Upper lobe of left lung (tissue), 6 donors: Measurements from ENCODE around the gene ABCG8. TPM values are rescaled to one million over a fixed set of nuclear protein-coding genes. Genes with fewer than 3 reads are reported as not detected.
A peak's percentile ranks its signal among the peaks of the same experiment; 100 is the strongest.

Experiments
- ATAC-seq, 2 donors: fragments of 200-7000 bp; cut with Tn5 transposase; one replicate each; pipeline ENCODE4 v1.9.1; 2022; ENCODE audit warnings: mild to moderate bottlenecking in 2 of 2, moderate library complexity in 2 of 2; ENCODE audit not compliant: low FRiP score in 2 of 2
- DNase-seq, 2 donors: peaks; one replicate each; pipeline ENCODE4 v3.0.0-alpha.2; 2019 to 2020
- H3K27ac ChIP-seq, 4 donors: fragments of 200-600 bp; sonication (generic); one replicate each; pipeline ENCODE4 v1.5.1; 2016 to 2019
- H3K27me3 ChIP-seq, 4 donors: fragments of 200-600 bp; sonication (generic); one replicate each; pipeline ENCODE4 v1.5.1; 2017 to 2019
- H3K36me3 ChIP-seq, 4 donors: fragments of 200-600 bp; sonication (generic); one replicate each; pipeline ENCODE4 v1.5.1; 2016 to 2019
- H3K4me1 ChIP-seq, 4 donors: fragments of 200-600 bp; sonication (generic); one replicate each; pipeline ENCODE4 v1.5.1; 2018 to 2019
- H3K4me3 ChIP-seq, 4 donors: fragments of 200-600 bp; sonication (generic); one replicate each; pipeline ENCODE4 v1.5.1; 2017 to 2019; ENCODE audit warnings: mild to moderate bottlenecking in 2 of 4, moderate library complexity in 1 of 4
- H3K9me3 ChIP-seq, 4 donors: fragments of 200-600 bp; sonication (generic); one replicate each; pipeline ENCODE4 v1.5.1; 2018 to 2019
- CTCF ChIP-seq, 6 experiments: fragments of 450-650 bp in 4 of 6; fragments of 200-600 bp in 2 of 6; sonication (generic) in 2 of 6; IDR thresholded peaks; one replicate each; pipeline ENCODE4 v1.5.1; 2016 to 2019; ENCODE audit warnings: antibody characterized with exemption in 6 of 6
- EP300 ChIP-seq, 4 donors: sonication (generic); formaldehyde crosslinking; IDR thresholded peaks; one replicate each; pipeline ENCODE4 v1.5.1; 2017; ENCODE audit warnings: antibody characterized with exemption in 4 of 4, control low read depth in 2 of 4
- POLR2A ChIP-seq, 4 donors: fragments of 450-650 bp; IDR thresholded peaks; one replicate each; pipeline ENCODE4 v1.5.1; 2016 to 2017; ENCODE audit warnings: antibody characterized with exemption in 4 of 4, mild to moderate bottlenecking in 2 of 4
- POLR2AphosphoS5 ChIP-seq, 2 donors: sonication (generic); formaldehyde crosslinking; IDR thresholded peaks; one replicate each; pipeline ENCODE4 v1.5.1; 2017; ENCODE audit warnings: antibody characterized with exemption in 2 of 2
- WGBS, 2 donors: methylation state at CpG; one replicate each; pipeline ENCODE4 v1.1.5; 2017 to 2018; 5-methylcytosine and 5-hydroxymethylcytosine counted together
- total RNA-seq, 6 donors: library from RNA; depleted of rRNA in 4 of 6; stranded (reverse); fragments of >200 nt in 4 of 6; gene quantifications; one replicate each; pipeline versions ENCODE4 v1.1.0 to v1.2.1, GENCODE V29; 2016 to 2021
- donor health status: DM: no; HTN: no; CAD: no; lungs with moderate emphysema.
- donor health status: DM: no; HTN: yes; CAD: no; lungs with severe emphysema.

Gene ABCG8
- total RNA-seq, 6 donors from 2014 or later, result 0.10 to 0.20 TPM; not detected in 4

GRCh38 chr2:43812947-43813346 is 25.8 kb upstream of the ABCG8 start:
- Histone ChIP-seq H3K27me3 (no peaks in the 10 kb centered on the region), H3K36me3 (peaks cover 0 to 22% (median 4%) of the 10 kb centered on the region in 4 donors), H3K4me1 (no peaks in the 10 kb centered on the region), H3K27ac (no peak overlapping the region), H3K9me3 (no peaks in the 10 kb centered on the region), H3K4me3 (no peak overlapping the region)
- no peak for TF ChIP-seq CTCF (IDR thresholded peaks at IDR 0.05)
- TF ChIP-seq POLR2AphosphoS5 (IDR thresholded peaks at IDR 0.05), result no peak
- TF ChIP-seq EP300 (IDR thresholded peaks at IDR 0.05), result no peak
- TF ChIP-seq POLR2A (IDR thresholded peaks at IDR 0.05), result no peak
- WGBS, 2 donors, result 55 to 57% methylated on average over 2 of the region's 2 CpGs
- DNase-seq (no peak), ATAC-seq (no peak)

GRCh38 chr2:43814711-43815110 is 24.1 kb upstream of the ABCG8 start:
- no peaks in the 10 kb centered on the region for H3K4me1 ChIP-seq
- H3K36me3 ChIP-seq, result peaks cover 0 to 14% (median 4%) of the 10 kb centered on the region in 4 donors
- no peak overlapping the region for H3K4me3 ChIP-seq
- no peaks in the 10 kb centered on the region for H3K9me3 ChIP-seq
- TF ChIP-seq EP300 (IDR thresholded peaks at IDR 0.05) (no peak), CTCF (IDR thresholded peaks at IDR 0.05) (no peak), POLR2AphosphoS5 (IDR thresholded peaks at IDR 0.05) (no peak), POLR2A (IDR thresholded peaks at IDR 0.05) (no peak)
- DNase-seq, result no peak
- WGBS, 2 donors, result 89 to 90% methylated on average over 3 of the region's 3 CpGs
- no peak for ATAC-seq
- no peaks in the 10 kb centered on the region for H3K27me3 ChIP-seq
- H3K27ac ChIP-seq, result no peak overlapping the region

- ATAC-seq, result peak in 1 of 2 donors; percentile 58
These were observed 20.0 kb upstream of the ABCG8 start for GRCh38 chr2:43818761-43819160.

GRCh38 chr2:43819491-43820163 is 19.1 kb upstream of the ABCG8 start:
- DNase-seq (no peak), ATAC-seq (no peak)
- no peaks in the 10 kb centered on the region for H3K36me3 ChIP-seq
- H3K4me3 ChIP-seq, result no peak overlapping the region
- TF ChIP-seq POLR2A (IDR thresholded peaks at IDR 0.05) (no peak), POLR2AphosphoS5 (IDR thresholded peaks at IDR 0.05) (no peak), EP300 (IDR thresholded peaks at IDR 0.05) (no peak), CTCF (IDR thresholded peaks at IDR 0.05) (no peak)
- no peaks in the 10 kb centered on the region for H3K4me1 ChIP-seq
- H3K27me3 ChIP-seq, result no peaks in the 10 kb centered on the region
- WGBS, 2 donors, result 85 to 86% methylated on average over 7 of the region's 7 CpGs
- H3K9me3 ChIP-seq, result no peaks in the 10 kb centered on the region
- no peak overlapping the region for H3K27ac ChIP-seq

More at GRCh38 chr2:43818761-43819160, 20.0 kb upstream of the ABCG8 start:
- DNase-seq, result peak in 1 of 2 donors; percentile 56
- no peak for TF ChIP-seq EP300 (IDR thresholded peaks at IDR 0.05)
- TF ChIP-seq POLR2AphosphoS5 (IDR thresholded peaks at IDR 0.05), result no peak
- TF ChIP-seq POLR2A (IDR thresholded peaks at IDR 0.05), result no peak
- TF ChIP-seq CTCF (IDR thresholded peaks at IDR 0.05), result no peak
- 54 to 55% methylated on average over 5 of the region's 5 CpGs for WGBS, 2 donors
- Histone ChIP-seq H3K27ac (no peak overlapping the region), H3K4me1 (no peaks in the 10 kb centered on the region), H3K9me3 (no peaks in the 10 kb centered on the region), H3K27me3 (no peaks in the 10 kb centered on the region), H3K36me3 (no peaks in the 10 kb centered on the region), H3K4me3 (no peak overlapping the region)

GRCh38 chr2:43822839-43823238 is 15.9 kb upstream of the ABCG8 start:
- no peaks in the 10 kb centered on the region for H3K36me3 ChIP-seq
- no peak for DNase-seq
- H3K9me3 ChIP-seq, result no peaks in the 10 kb centered on the region
- WGBS, 2 donors, result 74 to 82% methylated on average over 4 to 7 of the region's 7 CpGs
- no peaks in the 10 kb centered on the region for H3K4me1 ChIP-seq
- no peaks in the 10 kb centered on the region for H3K27me3 ChIP-seq
- H3K27ac ChIP-seq, result no peak overlapping the region
- TF ChIP-seq POLR2A (IDR thresholded peaks at IDR 0.05) (no peak), EP300 (IDR thresholded peaks at IDR 0.05) (no peak), POLR2AphosphoS5 (IDR thresholded peaks at IDR 0.05) (no peak)
- ATAC-seq, result no peak
- H3K4me3 ChIP-seq, result no peak overlapping the region
